Measurements from ENCODE around the gene LRMDA. TPM values are rescaled to one million over a fixed set of nuclear protein-coding genes. Genes with fewer than 3 reads are reported as not detected.

The LRMDA gene
- total RNA-seq, 3 donors from 2014 or later (not counting 1 experiment from before 2014, with no cell fraction given), result 1.4 to 2.4 (median 2.1) TPM

GRCh38 chr10:76436981-76437380 is 1005.6 kb downstream of the LRMDA start:
- DNase-seq (no peak), ATAC-seq (no peak)
- no peak overlapping the region for H3K27ac Mint-ChIP-seq
- Histone ChIP-seq H3K4me3 (ENCODE audit: low read length) (no peak overlapping the region), H3K27me3 (ENCODE audit: control insufficient read depth, insufficient read depth, low read length) (no peaks in the 10 kb centered on the region), H3K4me1 (ENCODE audit: control insufficient read depth, insufficient read depth, low read length) (no peaks in the 10 kb centered on the region), H3K27ac (ENCODE audit: low read length) (no peak overlapping the region), H3K36me3 (ENCODE audit: control insufficient read depth, insufficient read depth, low read length) (no peaks in the 10 kb centered on the region), H3K9me3 (ENCODE audit: control insufficient read depth, insufficient read depth, low read length) (no peaks in the 10 kb centered on the region)
- WGBS (ENCODE audit: insufficient coverage), result 96% methylated on average over 1 of the region's 1 CpG
- H3K4me1 Mint-ChIP-seq, result no peaks in the 10 kb centered on the region
- H3K36me3 Mint-ChIP-seq, result no peaks in the 10 kb centered on the region
- H3K27me3 Mint-ChIP-seq (ENCODE audit: low read depth in 2 of 2), result no peaks in the 10 kb centered on the region
- H3K9me3 Mint-ChIP-seq, result peaks cover 0 to 4% of the 10 kb centered on the region in 2 donors
- intact Hi-C loops (cut with micrococcal nuclease), result no loop called here
- no peak for TF ChIP-seq CTCF (IDR thresholded peaks at IDR 0.05)
- no peak overlapping the region for H3K4me3 Mint-ChIP-seq

GRCh38 chr10:76440426-76440825 is 1009.0 kb downstream of the LRMDA start:
- Mint-ChIP-seq H3K27me3 (ENCODE audit: low read depth in 2 of 2) (no peaks in the 10 kb centered on the region), H3K9me3 (no peaks in the 10 kb centered on the region), H3K36me3 (no peaks in the 10 kb centered on the region), H3K4me3 (no peak overlapping the region), H3K27ac (no peak overlapping the region), H3K4me1 (no peaks in the 10 kb centered on the region)
- H3K9me3 ChIP-seq (ENCODE audit: control insufficient read depth, insufficient read depth, low read length), result no peaks in the 10 kb centered on the region
- 90% methylated on average over 4 of the region's 5 CpGs for WGBS (ENCODE audit: insufficient coverage)
- DNase-seq, result no peak
- no peak for TF ChIP-seq CTCF (IDR thresholded peaks at IDR 0.05)
- no peak for ATAC-seq
- no peaks in the 10 kb centered on the region for H3K27me3 ChIP-seq (ENCODE audit: control insufficient read depth, insufficient read depth, low read length)
- intact Hi-C loops (cut with micrococcal nuclease), result no loop called here
- H3K4me3 ChIP-seq (ENCODE audit: low read length), result no peak overlapping the region
- no peaks in the 10 kb centered on the region for H3K36me3 ChIP-seq (ENCODE audit: control insufficient read depth, insufficient read depth, low read length)
- no peak overlapping the region for H3K27ac ChIP-seq (ENCODE audit: low read length)
- H3K4me1 ChIP-seq (ENCODE audit: control insufficient read depth, insufficient read depth, low read length), result no peaks in the 10 kb centered on the region

GRCh38 chr10:76442113-76442512 is 1010.7 kb downstream of the LRMDA start:
- Histone ChIP-seq H3K27me3 (ENCODE audit: control insufficient read depth, insufficient read depth, low read length) (no peaks in the 10 kb centered on the region), H3K9me3 (ENCODE audit: control insufficient read depth, insufficient read depth, low read length) (no peaks in the 10 kb centered on the region), H3K4me1 (ENCODE audit: control insufficient read depth, insufficient read depth, low read length) (no peaks in the 10 kb centered on the region), H3K4me3 (ENCODE audit: low read length) (no peak overlapping the region), H3K36me3 (ENCODE audit: control insufficient read depth, insufficient read depth, low read length) (no peaks in the 10 kb centered on the region), H3K27ac (ENCODE audit: low read length) (no peak overlapping the region)
- no peak overlapping the region for H3K4me3 Mint-ChIP-seq
- 67% methylated on average over 2 of the region's 5 CpGs for whole genome bisulfite sequencing (ENCODE audit: insufficient coverage)
- no peaks in the 10 kb centered on the region for H3K27me3 Mint-ChIP-seq (ENCODE audit: low read depth in 2 of 2)
- no peaks in the 10 kb centered on the region for H3K36me3 Mint-ChIP-seq
- H3K4me1 Mint-ChIP-seq, result no peaks in the 10 kb centered on the region
- TF ChIP-seq CTCF (IDR thresholded peaks at IDR 0.05), result no peak
- H3K9me3 Mint-ChIP-seq, result no peaks in the 10 kb centered on the region
- intact Hi-C loops (cut with micrococcal nuclease), result no loop called here
- no peak overlapping the region for H3K27ac Mint-ChIP-seq
- no peak for ATAC-seq
- no peak for DNase-seq

GRCh38 chr10:76444034-76444800 is 1012.8 kb downstream of the LRMDA start:
- 83% methylated on average over 4 of the region's 6 CpGs for WGBS (ENCODE audit: insufficient coverage)
- no peaks in the 10 kb centered on the region for H3K9me3 Mint-ChIP-seq
- Histone ChIP-seq H3K9me3 (ENCODE audit: control insufficient read depth, insufficient read depth, low read length) (no peaks in the 10 kb centered on the region), H3K27ac (ENCODE audit: low read length) (no peak overlapping the region), H3K36me3 (ENCODE audit: control insufficient read depth, insufficient read depth, low read length) (no peaks in the 10 kb centered on the region), H3K4me1 (ENCODE audit: control insufficient read depth, insufficient read depth, low read length) (no peaks in the 10 kb centered on the region), H3K4me3 (ENCODE audit: low read length) (no peak overlapping the region), H3K27me3 (ENCODE audit: control insufficient read depth, insufficient read depth, low read length) (no peaks in the 10 kb centered on the region)
- no peaks in the 10 kb centered on the region for H3K27me3 Mint-ChIP-seq (ENCODE audit: low read depth in 2 of 2)
- ATAC-seq (no peak), DNase-seq (no peak)
- no peak overlapping the region for H3K27ac Mint-ChIP-seq
- no peak for TF ChIP-seq CTCF (IDR thresholded peaks at IDR 0.05)
- H3K4me3 Mint-ChIP-seq, result no peak overlapping the region
- H3K4me1 Mint-ChIP-seq, result no peaks in the 10 kb centered on the region
- no peaks in the 10 kb centered on the region for H3K36me3 Mint-ChIP-seq
- intact Hi-C loops (cut with micrococcal nuclease), result no loop called here

Measured in natural killer cell (primary cell).